Osteocyte (in vitro differentiated cells): Measurements from ENCODE around the gene PRKAR2B. TPM values are rescaled to one million over a fixed set of nuclear protein-coding genes. Genes with fewer than 3 reads are reported as not detected.
A peak's percentile ranks its signal among the peaks of the same experiment; 100 is the strongest.

Source experiments
- DNase-seq: peaks from one replicate; pipeline ENCODE4 v3.0.0; 2021; ENCODE audit warnings: mixed read lengths; ENCODE audit not compliant: unreplicated experiment; ENCODE audit errors: extremely low spot score
- H3K27ac Mint-ChIP-seq: one replicate; pipeline ENCODE4 v1.8.0; 2021; ENCODE audit warnings: mild to moderate bottlenecking, mixed read lengths; ENCODE audit not compliant: unreplicated experiment
- H3K27me3 Mint-ChIP-seq: one replicate; pipeline ENCODE4 v1.8.0; 2021; ENCODE audit warnings: mixed read lengths; ENCODE audit not compliant: unreplicated experiment
- H3K36me3 Mint-ChIP-seq: one replicate; pipeline ENCODE4 v1.8.0; 2021; ENCODE audit warnings: mixed read lengths; ENCODE audit not compliant: unreplicated experiment
- H3K4me1 Mint-ChIP-seq: one replicate; pipeline ENCODE4 v1.8.0; 2021; ENCODE audit warnings: mixed read lengths; ENCODE audit not compliant: unreplicated experiment
- H3K4me3 Mint-ChIP-seq: one replicate; pipeline ENCODE4 v1.8.0; 2021; ENCODE audit warnings: mild to moderate bottlenecking, moderate library complexity, mixed read lengths; ENCODE audit not compliant: unreplicated experiment
- H3K9me3 Mint-ChIP-seq: one replicate; pipeline ENCODE4 v1.8.0; 2021; ENCODE audit warnings: mixed read lengths; ENCODE audit not compliant: unreplicated experiment
- CTCF ChIP-seq: fragments of 200-600 bp; sonication (generic); IDR thresholded peaks from 2 replicates; pipeline ENCODE4 v1.5.0; 2021; ENCODE audit warnings: antibody characterized with exemption, mild to moderate bottlenecking, moderate library complexity
- total RNA-seq: library from RNA; stranded (reverse); gene quantifications from 2 replicates; pipeline ENCODE4 v1.2.1, GENCODE V29; 2021

Gene PRKAR2B
- total RNA-seq, 1 donor from 2014 or later, result 3.3 TPM

GRCh38 chr7:107187774-107188173 lies 143.3 kb downstream of the PRKAR2B start:
- no peak for TF ChIP-seq CTCF
- Mint-ChIP-seq H3K27ac (no peak overlapping the region), H3K9me3 (no peaks in the 10 kb centered on the region), H3K4me3 (no peak overlapping the region), H3K36me3 (peaks cover 61% of the 10 kb centered on the region), H3K27me3 (no peaks in the 10 kb centered on the region), H3K4me1 (no peaks in the 10 kb centered on the region)
- no peak for DNase-seq

GRCh38 chr7:107190090-107190489 lies 145.6 kb downstream of the PRKAR2B start:
- TF ChIP-seq CTCF, result no peak
- no peaks in the 10 kb centered on the region for H3K4me1 Mint-ChIP-seq
- no peaks in the 10 kb centered on the region for H3K27me3 Mint-ChIP-seq
- H3K27ac Mint-ChIP-seq, result no peak overlapping the region
- H3K4me3 Mint-ChIP-seq, result no peak overlapping the region
- no peak for DNase-seq
- H3K9me3 Mint-ChIP-seq, result no peaks in the 10 kb centered on the region
- peaks cover 52% of the 10 kb centered on the region for H3K36me3 Mint-ChIP-seq

- DNase-seq, result no peak
- H3K27ac Mint-ChIP-seq, result no peak overlapping the region
- peaks cover 46% of the 10 kb centered on the region for H3K36me3 Mint-ChIP-seq
- no peaks in the 10 kb centered on the region for H3K27me3 Mint-ChIP-seq
- H3K4me1 Mint-ChIP-seq, result no peaks in the 10 kb centered on the region
- TF ChIP-seq CTCF, result peak; percentile 15
- no peak overlapping the region for H3K4me3 Mint-ChIP-seq
- no peaks in the 10 kb centered on the region for H3K9me3 Mint-ChIP-seq
Observed at GRCh38 chr7:107194052-107194451, 149.5 kb downstream of the PRKAR2B start.

GRCh38 chr7:107196834-107197610 lies 152.5 kb downstream of the PRKAR2B start:
- no peak for TF ChIP-seq CTCF
- no peaks in the 10 kb centered on the region for H3K9me3 Mint-ChIP-seq
- DNase-seq, result no peak
- peaks cover 57% of the 10 kb centered on the region for H3K36me3 Mint-ChIP-seq
- H3K4me3 Mint-ChIP-seq, result no peak overlapping the region
- H3K4me1 Mint-ChIP-seq, result no peaks in the 10 kb centered on the region
- H3K27me3 Mint-ChIP-seq, result no peaks in the 10 kb centered on the region
- H3K27ac Mint-ChIP-seq, result peak overlapping the region; percentile 45

- H3K36me3 Mint-ChIP-seq, result peaks cover 70% of the 10 kb centered on the region
- TF ChIP-seq CTCF, result peak; percentile 57
- no peak overlapping the region for H3K27ac Mint-ChIP-seq
- H3K9me3 Mint-ChIP-seq, result no peaks in the 10 kb centered on the region
- peaks cover 11% of the 10 kb centered on the region for H3K4me1 Mint-ChIP-seq
- H3K4me3 Mint-ChIP-seq, result no peak overlapping the region
- H3K27me3 Mint-ChIP-seq, result no peaks in the 10 kb centered on the region
- no peak for DNase-seq
Observed at GRCh38 chr7:107201795-107202450, 157.4 kb downstream of the PRKAR2B start.
